Measurements from ENCODE around the gene TULP3.
A peak's percentile ranks its signal among the peaks of the same experiment; 100 is the strongest.
"Not testable (repeated sequence)": the region's sequence is repeated elsewhere in the genome, so short reads cannot be mapped to it uniquely, and the experiment has no call there.

Gene TULP3, protein sequence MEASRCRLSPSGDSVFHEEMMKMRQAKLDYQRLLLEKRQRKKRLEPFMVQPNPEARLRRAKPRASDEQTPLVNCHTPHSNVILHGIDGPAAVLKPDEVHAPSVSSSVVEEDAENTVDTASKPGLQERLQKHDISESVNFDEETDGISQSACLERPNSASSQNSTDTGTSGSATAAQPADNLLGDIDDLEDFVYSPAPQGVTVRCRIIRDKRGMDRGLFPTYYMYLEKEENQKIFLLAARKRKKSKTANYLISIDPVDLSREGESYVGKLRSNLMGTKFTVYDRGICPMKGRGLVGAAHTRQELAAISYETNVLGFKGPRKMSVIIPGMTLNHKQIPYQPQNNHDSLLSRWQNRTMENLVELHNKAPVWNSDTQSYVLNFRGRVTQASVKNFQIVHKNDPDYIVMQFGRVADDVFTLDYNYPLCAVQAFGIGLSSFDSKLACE

DNA sequence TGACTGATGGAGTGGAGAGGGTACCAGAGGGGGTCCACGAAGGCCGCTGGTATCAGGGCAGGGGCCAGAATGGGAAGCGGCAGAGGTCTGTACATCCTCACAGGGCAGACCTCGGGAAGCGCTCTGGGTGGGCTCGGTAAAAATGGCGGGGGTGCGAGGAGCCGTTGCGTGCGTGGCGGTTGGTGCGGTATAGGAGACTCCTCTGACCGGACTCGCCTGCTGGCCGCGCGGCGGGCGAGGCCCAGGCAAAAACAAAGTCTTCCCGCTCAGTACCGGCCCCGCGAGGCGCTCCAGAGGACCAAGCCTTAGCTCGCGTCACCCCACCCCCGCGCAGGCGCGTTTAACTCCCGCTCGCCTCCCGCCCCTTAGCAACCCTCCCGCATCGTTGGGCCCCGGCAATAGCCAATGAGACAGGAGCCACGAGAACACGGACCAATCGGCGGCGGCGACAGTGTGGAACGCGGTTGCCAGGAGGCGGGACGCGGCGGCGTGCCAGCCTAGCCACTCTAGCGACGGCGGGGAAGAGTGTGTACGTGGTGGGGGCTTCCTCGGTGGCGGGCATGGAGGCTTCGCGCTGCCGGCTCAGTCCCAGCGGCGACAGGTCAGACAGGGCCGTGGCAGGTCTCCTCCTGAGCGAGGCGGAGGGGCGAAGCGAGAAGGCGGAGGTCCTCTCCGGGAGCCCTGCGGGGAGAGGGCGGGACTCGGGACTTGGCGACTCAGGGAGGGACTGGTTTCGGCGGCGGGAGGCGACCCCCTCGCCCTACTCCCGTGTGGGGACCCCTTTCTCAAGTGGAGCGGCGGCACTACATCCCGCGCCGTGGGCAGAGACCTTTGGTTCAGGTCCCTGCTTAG lies at the start of gene TULP3:
Gene TULP3 (plus strand): TSS at position 504 of the 852 bp plus-strand sequence. CDS start 57 bp downstream, at position 561.
- peak; percentile 98 for DNase-seq (ENCODE audit: low spot score)

DNA sequence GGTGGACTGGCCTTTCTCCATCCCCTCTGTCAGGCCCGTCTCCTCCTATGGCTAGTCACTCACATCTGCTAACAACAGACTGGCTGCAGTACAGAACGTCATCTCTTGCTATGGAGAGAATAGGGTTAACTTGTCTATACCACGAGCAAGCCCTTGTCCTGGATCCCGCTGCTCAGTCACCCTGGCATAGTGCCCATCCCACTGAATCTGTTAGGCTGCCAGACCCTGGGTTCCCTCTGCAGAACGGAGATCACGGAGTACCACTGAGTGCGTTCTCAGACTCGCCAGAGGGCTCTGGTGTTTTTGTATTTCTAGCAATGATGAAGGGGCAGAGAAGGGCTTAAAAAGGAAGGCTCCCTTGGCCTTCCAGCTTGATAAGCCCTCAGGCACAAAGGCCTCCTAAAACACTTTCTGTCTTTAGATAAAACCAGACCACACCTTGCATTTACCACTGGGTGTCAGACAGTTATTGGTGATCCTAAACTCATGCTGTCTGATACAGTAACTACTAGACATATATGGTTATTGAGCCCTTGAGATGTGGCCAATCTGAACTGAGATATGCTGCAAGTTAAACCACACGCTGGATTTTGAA lies 49.5 kb upstream of the TULP3 start:
- DNase-seq (ENCODE audit: low spot score): peak; percentile 65

GRCh38 chr12:2842948-2843347 lies 47.7 kb upstream of the TULP3 start:
- no peak for DNase-seq (ENCODE audit: low spot score)

- DNase-seq (ENCODE audit: low spot score): no peak
These were observed 45.9 kb upstream of the TULP3 start for GRCh38 chr12:2844786-2845185.

DNA sequence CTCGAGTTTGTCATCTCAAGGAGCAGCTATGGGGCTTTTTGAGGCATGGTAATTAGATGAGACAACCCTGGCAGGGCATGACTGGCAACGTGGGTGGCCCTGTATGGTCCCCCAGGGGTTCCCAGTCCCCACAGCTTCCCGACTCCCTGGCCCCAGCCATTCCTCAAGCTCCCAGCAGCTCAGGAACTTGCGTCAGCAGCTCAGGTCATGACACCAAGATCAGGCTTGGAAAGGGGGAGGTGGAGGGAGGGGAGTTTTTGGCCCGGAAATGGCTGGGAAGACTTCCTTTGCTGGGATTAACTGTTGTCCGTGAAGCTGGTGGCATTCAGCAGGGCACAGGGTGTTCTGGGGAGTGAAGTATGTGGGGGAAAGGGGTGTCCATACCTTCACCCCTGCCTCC lies 45.4 kb upstream of the TULP3 start:
- DNase-seq (ENCODE audit: low spot score): no peak

- no peak for DNase-seq (ENCODE audit: low spot score)
These were observed 38.8 kb upstream of the TULP3 start for GRCh38 chr12:2851931-2852330.

GRCh38 chr12:2853626-2854025 lies 37.1 kb upstream of the TULP3 start:
- peak; percentile 83 for DNase-seq (ENCODE audit: low spot score)

DNA sequence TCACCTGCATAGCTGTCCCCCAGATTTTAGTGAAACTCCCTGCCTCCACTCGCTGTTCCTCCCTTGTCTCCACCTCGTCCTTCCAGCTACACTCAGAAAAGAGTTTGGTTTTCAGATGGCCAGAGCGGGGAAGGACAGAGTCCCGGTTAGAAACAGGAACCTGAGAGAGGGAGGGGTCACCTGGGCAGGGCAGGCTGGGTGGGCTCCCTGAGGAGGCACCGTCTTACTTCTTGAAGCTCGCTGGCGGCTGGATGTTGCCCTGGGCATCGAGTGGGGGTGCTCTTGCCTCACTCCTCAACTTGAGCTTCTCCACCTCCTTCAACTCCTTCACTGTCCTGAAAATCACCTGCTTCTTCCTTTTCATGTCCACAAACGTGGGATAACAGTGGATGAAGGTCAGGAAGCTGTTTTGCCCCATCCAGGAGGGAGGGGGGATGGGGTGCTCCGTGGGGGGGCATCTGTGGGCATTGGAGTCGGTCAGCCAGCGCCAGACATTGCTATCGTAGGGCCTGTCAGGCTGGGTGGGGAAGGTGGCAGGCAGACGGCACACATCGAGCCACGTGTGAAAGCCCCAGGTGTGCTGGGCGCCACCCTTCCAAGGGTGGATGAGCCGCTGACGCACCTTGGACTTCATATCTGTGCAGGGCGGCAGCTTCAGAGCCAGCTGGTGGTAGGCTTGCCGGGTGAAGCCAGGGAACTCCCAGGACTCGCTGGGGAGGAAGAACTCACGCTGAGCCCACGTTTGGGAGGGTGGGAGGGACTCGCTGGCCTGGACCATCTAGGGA lies 35.8 kb upstream of the TULP3 start:
- no peak for DNase-seq (ENCODE audit: low spot score)

DNA sequence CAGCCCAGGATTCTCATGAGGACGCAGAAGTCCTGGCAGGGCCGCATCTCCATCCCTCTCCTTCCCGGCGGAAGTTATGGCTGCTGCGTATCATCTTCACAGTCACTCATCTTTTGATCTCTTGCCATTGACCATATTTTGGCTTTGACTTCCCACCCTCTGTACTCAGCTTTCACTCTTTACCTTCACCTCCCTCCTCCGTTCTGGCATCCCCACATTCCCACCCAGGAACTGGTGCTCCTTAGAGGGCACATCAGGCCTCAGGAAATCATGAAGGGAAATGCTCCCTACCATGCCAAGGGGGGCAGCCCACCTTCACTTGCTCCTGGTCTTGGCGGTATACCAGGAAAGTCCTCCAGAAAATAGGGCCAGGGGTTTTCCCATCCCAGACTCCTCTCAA lies 35.1 kb upstream of the TULP3 start:
- DNase-seq (ENCODE audit: low spot score): no peak

DNA sequence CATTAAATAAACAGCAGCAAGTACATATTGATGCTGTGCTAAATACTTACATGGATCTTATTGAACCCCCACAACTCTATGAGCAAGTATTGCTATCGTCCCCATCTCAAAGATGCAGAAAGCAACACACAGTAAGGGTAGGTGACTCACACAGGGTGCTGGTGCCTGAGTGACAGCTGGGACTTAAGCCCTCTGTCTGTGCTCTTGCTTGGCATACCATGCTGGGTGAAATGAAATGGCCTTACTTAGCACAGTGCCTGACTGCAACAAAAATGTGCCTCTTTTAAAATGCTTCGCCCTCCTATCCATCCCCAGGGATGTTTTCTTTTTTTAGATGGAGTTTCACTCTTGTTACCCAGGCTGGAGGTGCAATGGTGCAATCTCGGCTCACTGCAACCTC lies 34.6 kb upstream of the TULP3 start:
- no peak for DNase-seq (ENCODE audit: low spot score)

- peak; percentile 16 for DNase-seq (ENCODE audit: low spot score)
These were observed 33.7 kb upstream of the TULP3 start, which contains the start of gene TEX52 for GRCh38 chr12:2857021-2857431. TEX52 (minus strand) TSS chr12:2857039; CDS start chr12:2857026, 13 bp downstream.

DNA sequence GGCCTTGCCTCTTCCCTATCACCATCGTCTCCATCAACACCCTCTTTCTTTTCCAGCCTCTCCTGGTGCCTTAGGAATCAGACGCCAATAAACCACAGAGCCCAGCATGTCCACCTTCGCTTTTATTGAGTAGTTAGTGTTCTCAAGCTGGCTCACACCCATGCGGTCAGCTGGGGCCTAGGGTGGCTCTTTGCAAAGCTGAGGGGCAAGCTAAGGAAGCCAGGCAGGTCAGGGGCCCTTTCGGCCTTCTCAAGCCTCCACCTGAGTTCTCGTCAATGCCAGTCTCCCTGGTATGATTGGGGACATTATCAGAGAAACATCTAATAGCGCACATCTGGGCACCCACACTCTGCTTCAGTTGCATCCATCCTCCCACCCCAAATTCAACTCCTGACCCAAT lies 33.1 kb upstream of the TULP3 start:
- DNase-seq (ENCODE audit: low spot score): no peak

DNA sequence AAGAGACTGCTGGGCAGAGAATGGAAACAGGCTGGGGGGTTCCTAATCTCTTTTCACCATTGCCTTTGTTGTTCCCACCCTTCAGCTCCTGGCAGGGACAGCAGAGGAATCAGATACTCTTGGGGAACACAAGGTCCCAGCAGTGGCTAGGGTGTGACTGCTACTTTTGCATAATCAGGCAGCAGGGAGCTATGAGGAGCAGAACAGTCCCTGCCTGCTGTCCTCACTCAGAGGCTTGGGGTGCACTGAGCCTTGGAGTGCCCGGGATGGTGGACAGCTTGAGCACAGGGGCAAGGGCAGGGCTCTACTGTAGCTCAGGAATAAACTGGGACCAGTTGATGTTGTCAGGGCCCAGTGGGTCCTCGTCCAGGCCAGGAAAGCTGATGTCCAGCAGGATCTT lies 32.4 kb upstream of the TULP3 start:
- DNase-seq (ENCODE audit: low spot score): no peak

DNA sequence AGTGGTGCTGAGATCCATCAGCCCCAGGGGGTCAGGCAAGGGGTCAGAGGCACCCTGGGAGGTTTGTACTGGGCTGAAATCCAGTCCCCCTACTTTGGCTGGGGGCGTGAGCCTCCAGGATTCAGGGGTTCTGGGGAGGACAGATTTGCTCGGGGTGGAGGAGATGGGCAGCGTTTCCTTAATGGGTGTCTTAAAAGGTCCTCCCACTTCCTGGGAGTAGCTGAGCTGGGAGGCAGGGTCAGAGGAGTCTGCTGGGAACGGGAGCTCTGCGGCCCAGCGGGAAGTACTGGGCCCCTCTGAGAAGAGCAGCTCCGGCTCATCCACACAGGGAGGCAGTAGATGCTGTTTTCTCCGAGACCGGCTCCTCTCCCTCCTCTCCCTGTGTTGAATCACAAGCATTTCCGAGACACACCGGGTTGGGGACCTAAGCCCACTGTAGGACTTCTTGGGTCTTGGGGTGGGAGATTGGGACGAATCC lies 31.7 kb upstream of the TULP3 start:
- DNase-seq (ENCODE audit: low spot score): no peak

DNA sequence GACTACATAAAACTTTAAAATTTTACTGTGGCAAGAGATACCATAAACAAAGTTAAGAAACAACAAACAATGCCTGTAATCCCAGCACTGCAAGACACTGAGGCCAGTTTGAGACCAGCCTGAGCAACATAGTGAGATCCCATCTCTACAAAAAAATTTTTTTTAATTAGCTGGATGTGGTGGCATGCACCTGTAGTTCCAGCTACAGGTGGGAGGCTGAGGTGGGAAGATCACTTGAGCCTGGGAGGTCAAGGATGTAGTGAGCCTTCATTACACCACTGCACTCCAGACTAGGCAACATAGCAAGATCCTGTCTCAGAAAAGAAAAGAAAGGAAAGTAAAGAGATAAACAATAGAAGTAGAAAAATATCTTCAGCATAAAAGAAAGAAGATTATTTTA lies 30.5 kb upstream of the TULP3 start:
- no peak for DNase-seq (ENCODE audit: low spot score)

GRCh38 chr12:2862876-2863275 lies 27.8 kb upstream of the TULP3 start:
- DNase-seq (ENCODE audit: low spot score): no peak

DNA sequence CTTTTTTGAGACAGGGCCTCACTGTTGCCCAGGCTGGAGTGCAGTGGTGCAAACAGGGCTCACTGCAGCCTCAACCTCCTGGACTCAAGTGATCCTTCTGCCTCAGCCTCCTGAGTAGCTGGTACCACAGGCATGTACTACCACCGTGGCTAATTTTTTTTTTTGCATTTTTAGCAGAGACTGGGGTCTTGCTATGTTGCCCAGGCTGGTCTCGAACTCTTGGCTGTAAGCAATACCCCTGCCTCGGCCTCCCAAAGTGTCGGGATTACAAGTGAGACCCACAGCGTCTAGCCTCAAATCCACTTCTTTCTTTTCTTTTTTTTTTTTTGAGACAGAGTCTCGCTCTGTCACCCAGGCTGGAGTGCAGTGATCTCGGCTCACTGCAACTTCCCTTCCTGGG lies 27.3 kb upstream of the TULP3 start:
- DNase-seq (ENCODE audit: low spot score): not testable (repeated sequence)

DNA sequence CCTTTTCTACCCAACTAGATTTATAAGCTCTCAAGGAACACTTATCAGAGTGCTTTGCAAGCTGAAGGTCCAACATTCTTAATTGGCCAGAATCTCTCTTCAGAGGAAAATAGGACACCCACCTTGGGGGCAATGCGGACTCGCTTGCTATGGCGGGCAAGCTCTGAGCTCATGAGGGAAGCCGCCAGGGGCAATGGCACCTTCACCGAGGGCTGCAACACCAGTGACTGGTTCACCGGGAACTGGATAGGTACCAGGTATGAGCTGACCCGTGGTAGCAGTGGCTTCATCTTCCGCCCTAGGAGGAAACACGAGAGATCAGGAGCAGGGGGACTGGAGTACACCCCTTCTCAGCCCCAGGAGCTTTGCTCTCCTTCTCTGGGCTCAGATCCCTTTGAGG lies 26.5 kb upstream of the TULP3 start:
- DNase-seq (ENCODE audit: low spot score): no peak

GRCh38 chr12:2868986-2869632 lies 21.6 kb upstream of the TULP3 start:
- DNase-seq (ENCODE audit: low spot score): not testable (repeated sequence)

- no peak for DNase-seq (ENCODE audit: low spot score)
These were observed 14.2 kb upstream of the TULP3 start for GRCh38 chr12:2876431-2877046.

Measured in cerebellar cortex (tissue), 1 donor.